Heart left ventricle (tissue), 13 donors: ENCODE data around the gene PLAA.

ENCODE experiments used
- POLR2A ChIP-seq, 2 donors: fragments of 450-650 bp; IDR thresholded peaks; one replicate each; pipeline ENCODE4 v1.6.1; 2017; ENCODE audit warnings: antibody characterized with exemption in 2 of 2, mild to moderate bottlenecking in 2 of 2, moderate library complexity in 2 of 2
- TF ChIP-seq, protein P1 (sequence below), 12 donors: fragments of 200-600 bp; sonication (generic) in 4 of 12; IDR thresholded peaks; one replicate each; pipeline versions ENCODE4 v1.5.0 to v1.8.0; 2018 to 2022; ENCODE audit warnings: antibody characterized with exemption in 12 of 12, mild to moderate bottlenecking in 5 of 12
- donor health status: ischemic (EF 13 %, LVEDD 7.1; RV severe dilation, severe dysfunction).
- donor health status: DM: no; HTN: yes; CAD: no.
- donor health status: DM: no; HTN: no; CAD: no.
- donor health status: ischemic (EF 25% LVEDD 6.9; RV normal size, moderate dysfunction).
- donor health status: ischemic (EF 25% LVEDD 5.7; RV mildly dilated, moderate dysfunction).
- donor health status: ischemic (EF 35%, LVEDD 5.7; RV mildly dilated, moderate dysfunction).
- donor health status: nonischemic (EF 11% LVEDD 7.7; RV severe dilation, severe dysfunction).
- donor health status: DM: yes; HTN: yes; CAD: no.
- donor health status: PGD.
- donor health status: ischemic (EF 29% LVEDD 5.4; RV normal size, mild dysfunction).
- donor health status: nonischemic (EF 23%, LVEDD 6.1; RV moderate dilation, normal function).

DNA sequence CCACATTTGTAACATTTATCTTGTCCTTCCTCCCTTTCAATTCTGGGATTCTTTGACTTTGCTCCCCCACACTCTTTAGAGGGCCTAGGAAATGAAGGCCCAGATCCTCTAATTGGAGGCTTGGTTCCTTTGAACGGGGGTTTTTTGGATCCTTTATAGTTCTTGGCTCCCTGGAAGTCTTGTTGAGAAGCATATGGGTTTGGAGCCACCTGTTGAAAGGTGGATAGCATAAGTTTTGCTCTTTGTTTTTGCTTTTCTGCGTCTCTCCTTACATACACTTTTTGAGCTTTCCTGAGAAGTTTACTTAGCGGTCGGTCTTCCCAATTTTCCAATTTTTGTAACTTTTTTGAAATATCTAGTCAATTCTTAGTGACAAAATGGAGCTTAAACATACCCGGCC, 26.9 kb upstream of the PLAA start:
- TF ChIP-seq, protein P1, sequence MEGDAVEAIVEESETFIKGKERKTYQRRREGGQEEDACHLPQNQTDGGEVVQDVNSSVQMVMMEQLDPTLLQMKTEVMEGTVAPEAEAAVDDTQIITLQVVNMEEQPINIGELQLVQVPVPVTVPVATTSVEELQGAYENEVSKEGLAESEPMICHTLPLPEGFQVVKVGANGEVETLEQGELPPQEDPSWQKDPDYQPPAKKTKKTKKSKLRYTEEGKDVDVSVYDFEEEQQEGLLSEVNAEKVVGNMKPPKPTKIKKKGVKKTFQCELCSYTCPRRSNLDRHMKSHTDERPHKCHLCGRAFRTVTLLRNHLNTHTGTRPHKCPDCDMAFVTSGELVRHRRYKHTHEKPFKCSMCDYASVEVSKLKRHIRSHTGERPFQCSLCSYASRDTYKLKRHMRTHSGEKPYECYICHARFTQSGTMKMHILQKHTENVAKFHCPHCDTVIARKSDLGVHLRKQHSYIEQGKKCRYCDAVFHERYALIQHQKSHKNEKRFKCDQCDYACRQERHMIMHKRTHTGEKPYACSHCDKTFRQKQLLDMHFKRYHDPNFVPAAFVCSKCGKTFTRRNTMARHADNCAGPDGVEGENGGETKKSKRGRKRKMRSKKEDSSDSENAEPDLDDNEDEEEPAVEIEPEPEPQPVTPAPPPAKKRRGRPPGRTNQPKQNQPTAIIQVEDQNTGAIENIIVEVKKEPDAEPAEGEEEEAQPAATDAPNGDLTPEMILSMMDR (IDR thresholded peaks at IDR 0.05): no peak
- TF ChIP-seq POLR2A (IDR thresholded peaks at IDR 0.05): no peak
